Astrocyte of the cerebellum (primary cell): Measurements from ENCODE around the gene REPS1.
"Not testable (repeated sequence)": the region's sequence is repeated elsewhere in the genome, so short reads cannot be mapped to it uniquely, and the experiment has no call there.

ENCODE experiments used
- DNase-seq: peaks from one replicate; pipeline ENCODE4 v3.0.0-alpha.2; 2011; ENCODE audit warnings: low read depth
- H3K4me3 ChIP-seq: 2 replicates; pipeline ENCODE4 v1.5.1; 2011; ENCODE audit warnings: mild to moderate bottlenecking, low read depth, low read length, moderate library complexity
- in situ Hi-C: cut with HindIII; loops from 2 replicates; pipeline ENCODE4 v1.10.0; 2017; ENCODE audit warnings: low sequenced_read_pairs
- TF ChIP-seq, protein P1 (sequence below): IDR thresholded peaks from 2 replicates; pipeline ENCODE4 v1.5.1; 2012; ENCODE audit warnings: low read length, low read depth, moderate library complexity, mild to moderate bottlenecking; ENCODE audit errors: missing control alignments

The REPS1 gene

GRCh38 chr6:139028215-139028657, 40.2 kb upstream of the REPS1 start:
- no peak for DNase-seq
- in situ Hi-C loops = no loop called here
- TF ChIP-seq, protein P1, sequence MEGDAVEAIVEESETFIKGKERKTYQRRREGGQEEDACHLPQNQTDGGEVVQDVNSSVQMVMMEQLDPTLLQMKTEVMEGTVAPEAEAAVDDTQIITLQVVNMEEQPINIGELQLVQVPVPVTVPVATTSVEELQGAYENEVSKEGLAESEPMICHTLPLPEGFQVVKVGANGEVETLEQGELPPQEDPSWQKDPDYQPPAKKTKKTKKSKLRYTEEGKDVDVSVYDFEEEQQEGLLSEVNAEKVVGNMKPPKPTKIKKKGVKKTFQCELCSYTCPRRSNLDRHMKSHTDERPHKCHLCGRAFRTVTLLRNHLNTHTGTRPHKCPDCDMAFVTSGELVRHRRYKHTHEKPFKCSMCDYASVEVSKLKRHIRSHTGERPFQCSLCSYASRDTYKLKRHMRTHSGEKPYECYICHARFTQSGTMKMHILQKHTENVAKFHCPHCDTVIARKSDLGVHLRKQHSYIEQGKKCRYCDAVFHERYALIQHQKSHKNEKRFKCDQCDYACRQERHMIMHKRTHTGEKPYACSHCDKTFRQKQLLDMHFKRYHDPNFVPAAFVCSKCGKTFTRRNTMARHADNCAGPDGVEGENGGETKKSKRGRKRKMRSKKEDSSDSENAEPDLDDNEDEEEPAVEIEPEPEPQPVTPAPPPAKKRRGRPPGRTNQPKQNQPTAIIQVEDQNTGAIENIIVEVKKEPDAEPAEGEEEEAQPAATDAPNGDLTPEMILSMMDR = no peak
- H3K4me3 ChIP-seq = peak overlapping the region; percentile 84

- no peak for DNase-seq
- H3K4me3 ChIP-seq = peak overlapping the region; percentile 84
- in situ Hi-C loops = no loop called here
- TF ChIP-seq, protein P1 = no peak
These were observed 39.6 kb upstream of the REPS1 start for GRCh38 chr6:139027620-139028182.

DNA sequence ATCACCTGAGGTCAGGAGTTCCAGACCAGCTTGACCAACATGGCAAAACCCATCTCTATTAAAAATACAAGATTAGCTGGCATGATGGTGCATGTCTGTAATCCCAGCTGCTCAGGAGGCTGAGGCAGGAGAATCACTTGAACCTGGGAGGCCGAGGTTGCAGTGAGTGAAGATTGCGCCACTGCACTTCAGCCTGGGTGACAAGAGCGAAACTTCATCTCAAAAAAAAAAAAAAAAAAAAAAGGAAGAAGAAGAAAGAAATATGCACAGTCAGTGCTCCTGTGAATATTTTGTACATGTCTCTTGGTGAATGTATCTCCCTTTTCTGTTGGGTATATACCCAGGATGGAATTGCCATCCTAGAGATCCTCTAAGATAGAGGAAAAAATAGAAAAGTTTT, 37.4 kb upstream of the REPS1 start:
- in situ Hi-C loops = not testable (repeated sequence)

GRCh38 chr6:139020689-139021088, 32.6 kb upstream of the REPS1 start:
- TF ChIP-seq, protein P1 = no peak
- in situ Hi-C loops = no loop called here

More for the DNA sequence above, 37.4 kb upstream of the REPS1 start:
- not testable (repeated sequence) for DNase-seq, H3K4me3 ChIP-seq

GRCh38 chr6:139019722-139020121, 31.7 kb upstream of the REPS1 start:
- no peak for DNase-seq
- no peak overlapping the region for H3K4me3 ChIP-seq
- in situ Hi-C loops = loop anchor here (5.0 kb wide), 1 partner anchor 42 kb away; no protein-coding TSS in a partner anchor
- TF ChIP-seq, protein P1 = no peak

More at GRCh38 chr6:139020689-139021088, 32.6 kb upstream of the REPS1 start:
- no peak for DNase-seq
- no peak overlapping the region for H3K4me3 ChIP-seq

DNA sequence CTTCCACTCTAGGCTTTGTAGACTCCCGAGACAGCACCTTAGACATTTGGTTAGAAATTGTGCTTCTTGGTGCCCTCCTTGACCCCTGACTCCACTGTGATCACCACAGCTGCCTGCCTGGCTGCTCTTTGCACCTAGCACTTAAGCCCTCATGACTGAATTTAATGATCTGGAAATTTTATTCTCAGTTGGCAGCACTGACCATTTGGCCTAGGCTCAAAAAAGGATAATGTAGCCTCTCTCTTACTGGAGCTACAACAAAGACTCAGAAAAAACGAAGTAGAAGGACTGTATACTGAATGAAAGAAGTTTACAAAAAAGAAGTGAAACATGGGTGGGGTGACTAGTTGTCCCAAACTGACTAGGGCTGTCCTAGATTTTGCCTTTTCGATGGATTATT, 29.2 kb upstream of the REPS1 start:
- peak; percentile 37 for DNase-seq
- in situ Hi-C loops = loop anchor here (5.0 kb wide), 1 partner anchor 40 kb away; no protein-coding TSS in a partner anchor
- TF ChIP-seq, protein P1 = no peak
- no peak overlapping the region for H3K4me3 ChIP-seq

DNA sequence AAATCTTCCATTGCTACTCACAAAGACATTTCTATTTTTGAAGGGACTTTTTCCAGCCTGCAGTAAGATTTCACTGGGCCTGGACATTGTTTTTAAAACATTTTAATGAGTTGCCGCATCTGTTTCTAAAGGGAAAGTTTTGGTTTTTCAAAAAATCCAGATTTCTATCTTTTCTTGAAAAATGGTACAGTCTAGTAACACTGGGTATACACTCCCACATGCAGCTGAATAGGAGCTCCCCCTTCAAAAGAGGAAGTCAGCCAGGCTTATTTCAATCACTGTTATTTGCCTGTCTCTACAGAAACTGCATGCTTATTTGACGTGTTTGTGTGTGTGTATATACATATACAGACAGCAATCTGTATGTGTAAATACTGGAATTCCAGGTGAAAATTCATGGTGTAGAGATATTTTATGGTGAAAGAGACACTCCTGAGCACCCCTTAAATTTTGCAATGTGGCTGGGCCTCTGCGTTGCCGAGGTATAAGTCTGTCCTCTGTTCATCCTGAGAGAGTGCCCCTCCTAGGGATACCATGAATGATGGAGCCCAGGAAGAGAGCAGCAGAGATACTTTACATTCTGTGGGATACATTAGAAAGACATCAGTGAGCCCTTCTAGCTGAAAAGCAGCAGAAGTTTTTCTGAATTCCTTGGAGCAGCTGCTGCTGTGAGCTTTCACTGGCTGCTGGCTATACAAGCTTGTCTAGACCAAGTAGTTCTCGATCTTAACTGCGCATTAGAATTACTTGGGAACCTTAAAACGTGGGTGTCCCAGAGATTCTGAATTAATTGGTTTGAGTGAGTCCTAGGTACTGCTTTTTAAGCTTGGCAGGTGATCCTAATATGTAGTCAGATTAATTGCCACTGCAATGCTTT, 28.5 kb upstream of the REPS1 start:
- no peak overlapping the region for H3K4me3 ChIP-seq
- no peak for DNase-seq
- TF ChIP-seq, protein P1 = no peak
- in situ Hi-C loops = loop anchor here (5.0 kb wide), 1 partner anchor 39 kb away; no protein-coding TSS in a partner anchor
